H1 (cell line): ENCODE results near the gene XKR7. TPM values are rescaled to one million over a fixed set of nuclear protein-coding genes. Genes with fewer than 3 reads are reported as not detected.

Experiments used
- CBX8 ChIP-seq: fragments of 300-800, 300-1000 bp; sonication (generic); IDR thresholded peaks from 2 replicates; pipeline ENCODE4 v1.7.1; 2016; ENCODE audit warnings: low read depth, low read length, borderline replicate concordance
- CHD2 ChIP-seq: IDR thresholded peaks from 2 replicates; pipeline ENCODE4 v1.6.1; 2012; ENCODE audit warnings: low read length, improper control_type of control experiment
- CTCF ChIP-seq, 3 experiments: IDR thresholded peaks; 1 replicate in 2 of 3; 2 replicates in 1 of 3; pipeline versions ENCODE4 v1.5.1 to v1.6.1; 2011; ENCODE audit warnings: low read length in 3 of 3, mild to moderate bottlenecking in 3 of 3, inconsistent platforms in 2 of 3, low read depth in 1 of 3, moderate library complexity in 1 of 3; ENCODE audit not compliant: insufficient read depth in 1 of 3; ENCODE audit errors: control extremely low read depth in 1 of 3
- EP300 ChIP-seq, 2 experiments: IDR thresholded peaks; 1 replicate in 1 of 2; 2 replicates in 1 of 2; pipeline ENCODE4 v1.6.1; 2011 to 2012; ENCODE audit warnings: low read depth in 2 of 2, low read length in 2 of 2, mild to moderate bottlenecking in 2 of 2, borderline replicate concordance in 1 of 2, inconsistent platforms in 1 of 2, moderate library complexity in 1 of 2
- KDM4A ChIP-seq: IDR thresholded peaks from one replicate; pipeline ENCODE4 v1.7.1; 2012; ENCODE audit warnings: low read depth, mild to moderate bottlenecking, moderate library complexity, low read length, inconsistent platforms; ENCODE audit not compliant: severe bottlenecking
- KDM5A ChIP-seq: fragments of 200-600 bp; IDR thresholded peaks from 2 replicates; pipeline ENCODE4 v1.7.1; 2012; ENCODE audit warnings: mild to moderate bottlenecking, low read length, inconsistent platforms, mixed read lengths
- SP4 ChIP-seq: IDR thresholded peaks from 2 replicates; pipeline ENCODE4 v1.6.1; 2012; ENCODE audit warnings: low read length, inconsistent platforms
- polyA plus RNA-seq, 7 experiments: library from polyadenylated mRNA; depleted of rRNA in 3 of 7; stranded (reverse) in 5 of 7; unstranded in 2 of 7; fragments of >200 nt in 5 of 7; fragments of 200-250 nt in 2 of 7; gene quantifications; 1 replicate in 5 of 7; 2 replicates in 1 of 7; 4 replicates in 1 of 7; pipeline versions ENCODE4 v1.2.1 to v1.2.3, GENCODE V29; 2011 to 2013; ENCODE audit warnings: missing spikeins in 2 of 7, mixed read lengths in 2 of 7
- total RNA-seq: library from RNA; stranded (reverse); fragmentation: NEBNext Ultra II Directional; extraction: Animal tissue kit (Norgen Biotek cat#: 25700); gene quantifications from 2 replicates; pipeline ENCODE4 v1.2.1, GENCODE V29; 2021

XKR7 gene
- total and polyA plus RNA-seq, 2 of the 8 experiments (the other 6 are each of a cell fraction or from before 2014, with no cell fraction given), result 1.8 to 2.4 TPM

- TF ChIP-seq CTCF (IDR thresholded peaks at IDR 0.05; ENCODE audit: control extremely low read depth in 1 of 3, insufficient read depth in 1 of 3, low read depth in 1 of 3, low read length in 3 of 3) (no peak), EP300 (IDR thresholded peaks at IDR 0.05; ENCODE audit: borderline replicate concordance in 1 of 2, low read depth in 2 of 2, low read length in 2 of 2) (no peak), KDM4A (no peak), CHD2 (no peak), KDM5A (no peak), CBX8 (no peak), SP4 (no peak)
- TF ChIP-seq, all 59 proteins: peak for 0
These were observed 68.3 kb downstream of the XKR7 start (continued) for GRCh38 chr20:32036252-32036651.
